Measurements from ENCODE around the gene DSP. TPM values are rescaled to one million over a fixed set of nuclear protein-coding genes. Genes with fewer than 3 reads are reported as not detected.

The DSP gene, protein sequence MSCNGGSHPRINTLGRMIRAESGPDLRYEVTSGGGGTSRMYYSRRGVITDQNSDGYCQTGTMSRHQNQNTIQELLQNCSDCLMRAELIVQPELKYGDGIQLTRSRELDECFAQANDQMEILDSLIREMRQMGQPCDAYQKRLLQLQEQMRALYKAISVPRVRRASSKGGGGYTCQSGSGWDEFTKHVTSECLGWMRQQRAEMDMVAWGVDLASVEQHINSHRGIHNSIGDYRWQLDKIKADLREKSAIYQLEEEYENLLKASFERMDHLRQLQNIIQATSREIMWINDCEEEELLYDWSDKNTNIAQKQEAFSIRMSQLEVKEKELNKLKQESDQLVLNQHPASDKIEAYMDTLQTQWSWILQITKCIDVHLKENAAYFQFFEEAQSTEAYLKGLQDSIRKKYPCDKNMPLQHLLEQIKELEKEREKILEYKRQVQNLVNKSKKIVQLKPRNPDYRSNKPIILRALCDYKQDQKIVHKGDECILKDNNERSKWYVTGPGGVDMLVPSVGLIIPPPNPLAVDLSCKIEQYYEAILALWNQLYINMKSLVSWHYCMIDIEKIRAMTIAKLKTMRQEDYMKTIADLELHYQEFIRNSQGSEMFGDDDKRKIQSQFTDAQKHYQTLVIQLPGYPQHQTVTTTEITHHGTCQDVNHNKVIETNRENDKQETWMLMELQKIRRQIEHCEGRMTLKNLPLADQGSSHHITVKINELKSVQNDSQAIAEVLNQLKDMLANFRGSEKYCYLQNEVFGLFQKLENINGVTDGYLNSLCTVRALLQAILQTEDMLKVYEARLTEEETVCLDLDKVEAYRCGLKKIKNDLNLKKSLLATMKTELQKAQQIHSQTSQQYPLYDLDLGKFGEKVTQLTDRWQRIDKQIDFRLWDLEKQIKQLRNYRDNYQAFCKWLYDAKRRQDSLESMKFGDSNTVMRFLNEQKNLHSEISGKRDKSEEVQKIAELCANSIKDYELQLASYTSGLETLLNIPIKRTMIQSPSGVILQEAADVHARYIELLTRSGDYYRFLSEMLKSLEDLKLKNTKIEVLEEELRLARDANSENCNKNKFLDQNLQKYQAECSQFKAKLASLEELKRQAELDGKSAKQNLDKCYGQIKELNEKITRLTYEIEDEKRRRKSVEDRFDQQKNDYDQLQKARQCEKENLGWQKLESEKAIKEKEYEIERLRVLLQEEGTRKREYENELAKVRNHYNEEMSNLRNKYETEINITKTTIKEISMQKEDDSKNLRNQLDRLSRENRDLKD (N-terminal part only)
- total RNA-seq: under 0.01 and 0.46 TPM in 2 replicates

DNA sequence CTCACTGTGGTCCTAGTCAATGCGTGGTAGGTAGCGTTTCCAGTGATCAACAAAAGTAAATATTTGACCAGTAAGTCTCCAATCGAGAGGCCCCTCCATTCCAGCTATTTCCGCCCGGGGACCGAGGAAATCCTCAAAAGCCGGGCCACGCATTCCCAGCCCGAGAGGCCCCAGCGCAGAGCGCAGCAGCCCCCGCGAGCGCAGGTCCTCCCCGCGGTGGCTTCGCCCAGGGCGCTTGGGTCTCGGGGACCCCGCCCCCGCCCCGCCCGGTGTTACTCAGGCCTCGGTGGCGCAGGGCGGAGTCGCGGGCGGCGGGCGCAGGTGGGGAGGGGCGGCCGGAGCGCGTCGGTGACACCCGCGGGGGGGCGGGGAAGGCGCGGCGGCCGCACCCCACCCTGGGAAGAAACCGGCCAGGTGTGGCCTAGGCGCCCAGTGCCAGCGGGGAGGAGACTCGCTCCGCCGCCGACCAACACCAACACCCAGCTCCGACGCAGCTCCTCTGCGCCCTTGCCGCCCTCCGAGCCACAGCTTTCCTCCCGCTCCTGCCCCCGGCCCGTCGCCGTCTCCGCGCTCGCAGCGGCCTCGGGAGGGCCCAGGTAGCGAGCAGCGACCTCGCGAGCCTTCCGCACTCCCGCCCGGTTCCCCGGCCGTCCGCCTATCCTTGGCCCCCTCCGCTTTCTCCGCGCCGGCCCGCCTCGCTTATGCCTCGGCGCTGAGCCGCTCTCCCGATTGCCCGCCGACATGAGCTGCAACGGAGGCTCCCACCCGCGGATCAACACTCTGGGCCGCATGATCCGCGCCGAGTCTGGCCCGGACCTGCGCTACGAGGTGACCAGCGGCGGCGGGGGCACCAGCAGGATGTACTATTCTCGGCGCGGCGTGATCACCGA lies at the start of gene DSP:
Gene DSP, plus strand, starts transcription at position 497 of the 890 bp plus-strand sequence. Its CDS starts 245 bp downstream, at position 742.

DNA sequence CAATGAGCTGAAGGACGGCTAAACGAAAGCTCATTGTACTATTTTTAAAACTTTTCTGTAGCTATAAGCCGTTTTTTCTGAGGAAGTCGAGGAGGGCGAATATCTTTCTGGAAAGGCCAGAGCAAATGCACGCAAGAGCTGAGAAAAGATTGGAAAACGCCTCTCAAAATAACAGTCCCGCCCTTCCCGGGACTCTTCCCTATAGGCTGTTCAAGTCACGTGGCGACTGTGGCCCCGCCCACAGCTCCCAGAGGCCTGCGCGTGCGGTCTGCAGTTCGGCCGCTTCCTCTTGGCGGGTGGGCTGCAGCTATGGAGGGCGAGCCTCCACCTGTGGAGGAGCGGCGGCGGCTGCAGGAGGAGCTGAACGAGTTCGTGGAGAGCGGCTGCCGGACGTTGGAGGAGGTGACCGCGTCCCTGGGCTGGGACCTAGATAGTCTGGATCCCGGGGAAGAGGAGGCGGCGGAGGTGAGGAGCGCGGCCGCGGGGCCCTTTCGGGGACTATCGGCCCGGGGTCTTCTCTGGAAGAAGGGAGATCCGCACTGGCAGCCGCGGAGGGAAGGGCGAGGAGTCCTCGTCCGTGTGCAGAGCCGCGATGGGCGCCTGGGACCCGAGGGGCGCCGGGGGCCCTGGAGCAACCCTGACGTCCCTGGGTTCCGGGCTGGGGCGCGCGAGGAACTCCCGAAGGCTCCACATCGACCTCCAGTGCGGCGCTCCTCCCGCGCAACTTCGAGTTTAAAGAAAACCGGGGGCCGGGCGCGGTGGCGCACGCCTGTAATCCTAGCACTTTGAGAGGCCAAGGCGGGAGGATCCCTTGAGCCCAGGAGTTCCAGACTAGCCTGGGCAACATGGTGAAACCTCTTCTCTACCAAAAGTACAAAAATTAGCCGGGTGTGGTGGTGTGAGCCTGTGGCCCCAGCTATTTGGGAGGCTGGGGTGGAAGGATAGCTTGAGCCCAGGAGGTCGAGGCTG lies 48.8 kb downstream of the DSP start, which contains the start of gene SNRNP48:
Gene SNRNP48, plus strand, starts transcription at position 250 of the 969 bp plus-strand sequence. Its CDS starts 60 bp downstream, at position 310.

Other genes with a start within 250 kb of the DSP start
- gene SSR1, start 228.5 kb upstream of the DSP start, total RNA-seq: 79.9 and 116 TPM in 2 replicates
- 0.15 TPM in 1 of 2 replicates, not detected in the other for gene CAGE1, start 151.9 kb upstream of the DSP start, total RNA-seq
- gene RIOK1, start 151.9 kb upstream of the DSP start, total RNA-seq: 19.8 and 23.7 TPM in 2 replicates
- gene SNRNP48, start 48.5 kb downstream of the DSP start, total RNA-seq: 15.6 and 26.3 TPM in 2 replicates
- 232 and 248 TPM in 2 replicates for gene BMP6, start 184.4 kb downstream of the DSP start, total RNA-seq

All from epithelial cell of umbilical artery (primary cell).